DLD1 (cell line): ENCODE measurements around the gene KLHL2.
"Not testable (repeated sequence)": the region's sequence is repeated elsewhere in the genome, so short reads cannot be mapped to it uniquely, and the experiment has no call there.

Source experiments
- in situ Hi-C: cut with HindIII; loops from 2 replicates; pipeline ENCODE4 v1.10.0; 2017; ENCODE audit warnings: low sequenced_read_pairs

KLHL2 gene

GRCh38 chr4:165232623-165233433 lies 25.5 kb downstream of the KLHL2 start:
- in situ Hi-C loops = not testable (repeated sequence)

GRCh38 chr4:165234766-165235165 lies 27.4 kb downstream of the KLHL2 start:
- in situ Hi-C loops = no loop called here

- in situ Hi-C loops = not testable (repeated sequence)
Measured at GRCh38 chr4:165236852-165237251, 29.5 kb downstream of the KLHL2 start.

GRCh38 chr4:165238041-165238640 lies 30.8 kb downstream of the KLHL2 start:
- in situ Hi-C loops = not testable (repeated sequence)

- in situ Hi-C loops = not testable (repeated sequence)
Measured at GRCh38 chr4:165240761-165241160, 33.4 kb downstream of the KLHL2 start.

GRCh38 chr4:165244148-165244547 lies 36.8 kb downstream of the KLHL2 start:
- in situ Hi-C loops = not testable (repeated sequence)

- in situ Hi-C loops = not testable (repeated sequence)
Measured at GRCh38 chr4:165244587-165245186, 37.3 kb downstream of the KLHL2 start.

- in situ Hi-C loops = no loop called here
Measured at GRCh38 chr4:165248102-165248501, 40.7 kb downstream of the KLHL2 start.

GRCh38 chr4:165248904-165249303 lies 41.5 kb downstream of the KLHL2 start:
- in situ Hi-C loops = not testable (repeated sequence)

GRCh38 chr4:165254771-165255170 lies 47.4 kb downstream of the KLHL2 start:
- in situ Hi-C loops = not testable (repeated sequence)

GRCh38 chr4:165255439-165255838 lies 48.1 kb downstream of the KLHL2 start:
- in situ Hi-C loops = not testable (repeated sequence)

GRCh38 chr4:165256074-165256659 lies 48.8 kb downstream of the KLHL2 start:
- in situ Hi-C loops = not testable (repeated sequence)

GRCh38 chr4:165259776-165260175 lies 52.4 kb downstream of the KLHL2 start:
- in situ Hi-C loops = not testable (repeated sequence)

- in situ Hi-C loops = not testable (repeated sequence)
Measured at GRCh38 chr4:165262306-165262705, 54.9 kb downstream of the KLHL2 start.

GRCh38 chr4:165263466-165263865 lies 56.1 kb downstream of the KLHL2 start:
- in situ Hi-C loops = not testable (repeated sequence)

GRCh38 chr4:165269931-165270330 lies 62.6 kb downstream of the KLHL2 start:
- in situ Hi-C loops = not testable (repeated sequence)

GRCh38 chr4:165273443-165273842 lies 66.1 kb downstream of the KLHL2 start:
- in situ Hi-C loops = not testable (repeated sequence)

GRCh38 chr4:165275357-165275756 lies 68.0 kb downstream of the KLHL2 start:
- in situ Hi-C loops = not testable (repeated sequence)

GRCh38 chr4:165279531-165279930 lies 72.2 kb downstream of the KLHL2 start:
- in situ Hi-C loops = not testable (repeated sequence)

GRCh38 chr4:165284697-165285096 lies 77.3 kb downstream of the KLHL2 start:
- in situ Hi-C loops = not testable (repeated sequence)

GRCh38 chr4:165286619-165287340 lies 79.4 kb downstream of the KLHL2 start:
- in situ Hi-C loops = not testable (repeated sequence)
